Karpas-422 (cell line): ENCODE results near the gene KLF11. TPM values are rescaled to one million over a fixed set of nuclear protein-coding genes. Genes with fewer than 3 reads are reported as not detected.

Experiments
- DNase-seq: peaks from one replicate; pipeline ENCODE4 v3.0.0-alpha.2; 2015
- H2AFZ ChIP-seq: fragments of 200-600 bp; sonication (generic); 2 replicates; pipeline ENCODE4 v1.6.1; 2014; ENCODE audit warnings: antibody characterized with exemption, low read length, mixed read lengths
- H3K27ac ChIP-seq: fragments of 200-600 bp; sonication (generic); 2 replicates; pipeline ENCODE4 v1.5.1; 2014; ENCODE audit warnings: mild to moderate bottlenecking, low read length, moderate library complexity
- H3K27me3 ChIP-seq: fragments of 200-600 bp; sonication (generic); 2 replicates; pipeline ENCODE4 v1.6.1; 2014; ENCODE audit warnings: low read length, mixed read lengths
- H3K36me3 ChIP-seq: fragments of 200-600 bp; sonication (generic); 2 replicates; pipeline ENCODE4 v1.6.1; 2014; ENCODE audit warnings: low read length, mixed read lengths; ENCODE audit not compliant: insufficient read depth
- H3K4me1 ChIP-seq: fragments of 200-600 bp; sonication (generic); 2 replicates; pipeline ENCODE4 v1.6.1; 2014; ENCODE audit warnings: mild to moderate bottlenecking, low read length, mixed read lengths
- H3K4me2 ChIP-seq: fragments of 200-600 bp; sonication (generic); 2 replicates; pipeline ENCODE4 v1.6.1; 2014; ENCODE audit warnings: low read length, low read depth, mild to moderate bottlenecking; ENCODE audit not compliant: poor library complexity, severe bottlenecking
- H3K4me3 ChIP-seq: fragments of 200-600 bp; sonication (generic); 2 replicates; pipeline ENCODE4 v1.5.1; 2014; ENCODE audit warnings: mild to moderate bottlenecking, antibody characterized with exemption, low read length, mixed read lengths
- H3K79me2 ChIP-seq: fragments of 200-600 bp; sonication (generic); 2 replicates; pipeline ENCODE4 v1.6.1; 2014; ENCODE audit warnings: mild to moderate bottlenecking, low read length, mixed read lengths
- H3K9ac ChIP-seq: fragments of 200-600 bp; sonication (generic); 2 replicates; pipeline ENCODE4 v1.6.0; 2014; ENCODE audit warnings: low read length
- H3K9me2 ChIP-seq: fragments of 200-600 bp; sonication (generic), shearing (Covaris generic); replicated peaks from 2 replicates; pipeline ENCODE4 v1.6.0; 2014; ENCODE audit warnings: mild to moderate bottlenecking, low read length, moderate library complexity; ENCODE audit not compliant: insufficient read depth
- H3K9me3 ChIP-seq: fragments of 300-700, 200-600 bp; sonication (generic); 2 replicates; pipeline ENCODE4 v1.6.1; 2014; ENCODE audit warnings: low read length, mixed read lengths
- H4K20me1 ChIP-seq: fragments of 200-600 bp; sonication (generic); 2 replicates; pipeline ENCODE4 v1.6.1; 2014; ENCODE audit warnings: mild to moderate bottlenecking, antibody characterized with exemption, low read length, low read depth; ENCODE audit not compliant: insufficient read depth
- total RNA-seq: library from RNA; depleted of rRNA; stranded (reverse); fragments of >200 nt; shearing (Covaris generic); gene quantifications from 2 replicates; pipeline ENCODE4 v1.2.3, GENCODE V29; 2014; ENCODE audit warnings: low replicate concordance

KLF11 gene
- total RNA-seq, 1 experiment from 2014 or later, result not detected

DNA sequence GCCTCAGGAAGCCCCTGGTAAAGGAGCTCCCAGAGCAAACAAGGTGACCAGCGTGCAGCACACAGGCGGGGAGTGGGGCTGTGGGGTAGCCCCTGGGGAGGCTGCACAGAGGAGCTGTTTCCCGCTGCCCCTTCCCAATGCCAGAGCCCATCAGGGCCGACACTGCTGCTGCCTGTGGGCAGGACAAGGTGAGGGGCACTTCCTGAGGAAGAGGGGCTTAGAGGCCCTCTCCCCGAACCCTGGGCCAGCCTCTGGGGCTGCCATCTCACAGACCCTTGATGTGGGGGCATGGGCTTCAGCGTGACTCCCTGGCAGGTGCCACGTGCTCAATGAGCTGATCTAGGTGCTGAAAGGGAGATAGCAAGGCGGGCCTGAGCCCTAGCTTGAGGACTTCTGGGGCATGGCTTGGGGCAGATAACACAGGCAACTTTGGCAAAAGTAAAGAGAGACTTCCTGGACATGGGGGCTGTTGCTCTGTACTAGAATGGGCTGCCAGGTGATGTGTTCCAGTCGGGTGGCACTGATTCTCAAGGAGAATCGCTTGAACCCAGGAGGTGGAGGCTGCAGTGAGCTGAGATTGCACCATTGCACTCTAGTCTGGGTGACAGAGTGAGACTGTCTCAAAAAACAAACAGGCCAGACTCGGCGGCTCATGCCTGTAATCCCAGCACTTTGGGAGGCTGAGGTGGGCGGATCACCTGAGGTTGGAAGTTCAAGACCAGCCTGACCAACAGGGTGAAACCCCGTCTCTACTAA, 9.9 kb upstream of the KLF11 start:
- no peaks in the 10 kb centered on the region for H3K79me2 ChIP-seq
- H3K4me3 ChIP-seq, result no peak overlapping the region
- H3K4me2 ChIP-seq, result no peak overlapping the region

GRCh38 chr2:10034333-10035052, 8.9 kb upstream of the KLF11 start:
- no peak overlapping the region for H3K4me2 ChIP-seq

More for the DNA sequence above, 9.9 kb upstream of the KLF11 start:
- no peaks in the 10 kb centered on the region for H3K27me3 ChIP-seq
- H3K36me3 ChIP-seq, result no peaks in the 10 kb centered on the region
- H2AFZ ChIP-seq, result no peak overlapping the region
- H3K9ac ChIP-seq, result no peak overlapping the region
- no peak overlapping the region for H3K27ac ChIP-seq
- H3K9me3 ChIP-seq, result no peaks in the 10 kb centered on the region
- H4K20me1 ChIP-seq, result no peaks in the 10 kb centered on the region
- H3K9me2 ChIP-seq, result no peaks in the 10 kb centered on the region
- DNase-seq, result no peak
- no peaks in the 10 kb centered on the region for H3K4me1 ChIP-seq

DNA sequence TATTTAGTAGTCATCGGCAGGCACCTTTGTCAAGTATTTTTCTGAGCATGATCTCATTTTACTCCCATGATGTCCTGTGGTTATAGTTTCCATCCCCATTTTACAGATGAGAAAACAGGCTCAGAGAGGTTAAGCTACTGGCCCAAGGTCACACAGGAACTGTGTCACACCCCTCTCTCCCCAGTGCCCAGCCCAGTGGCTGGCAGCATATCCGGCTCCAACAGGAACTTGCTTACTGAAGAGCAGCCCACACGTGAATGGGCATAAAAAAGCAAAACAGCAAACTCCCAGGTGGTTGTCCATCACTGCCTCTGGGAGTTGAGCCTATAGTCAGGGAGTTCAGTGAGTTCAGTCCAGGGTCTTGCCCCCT, 8.3 kb upstream of the KLF11 start:
- no peaks in the 10 kb centered on the region for H3K9me3 ChIP-seq
- no peaks in the 10 kb centered on the region for H3K4me1 ChIP-seq
- no peak overlapping the region for H3K9ac ChIP-seq
- H3K36me3 ChIP-seq, result no peaks in the 10 kb centered on the region
- no peaks in the 10 kb centered on the region for H3K27me3 ChIP-seq
- no peaks in the 10 kb centered on the region for H3K9me2 ChIP-seq
- no peak overlapping the region for H3K4me2 ChIP-seq
- no peaks in the 10 kb centered on the region for H4K20me1 ChIP-seq
- H2AFZ ChIP-seq, result no peak overlapping the region
- H3K27ac ChIP-seq, result no peak overlapping the region
- H3K4me3 ChIP-seq, result no peak overlapping the region
- no peaks in the 10 kb centered on the region for H3K79me2 ChIP-seq
- no peak for DNase-seq

More at GRCh38 chr2:10034333-10035052, 8.9 kb upstream of the KLF11 start:
- Histone ChIP-seq H3K4me3 (no peak overlapping the region), H3K27ac (no peak overlapping the region), H3K36me3 (no peaks in the 10 kb centered on the region), H3K79me2 (no peaks in the 10 kb centered on the region), H2AFZ (no peak overlapping the region), H3K9me2 (no peaks in the 10 kb centered on the region), H3K9me3 (no peaks in the 10 kb centered on the region), H4K20me1 (no peaks in the 10 kb centered on the region), H3K4me1 (no peaks in the 10 kb centered on the region), H3K9ac (no peak overlapping the region), H3K27me3 (no peaks in the 10 kb centered on the region)
- no peak for DNase-seq

GRCh38 chr2:10035633-10036032, 7.7 kb upstream of the KLF11 start:
- Histone ChIP-seq H3K4me3 (no peak overlapping the region), H3K36me3 (no peaks in the 10 kb centered on the region), H3K27ac (no peak overlapping the region), H2AFZ (no peak overlapping the region), H3K27me3 (no peaks in the 10 kb centered on the region), H3K4me1 (no peaks in the 10 kb centered on the region), H3K4me2 (no peak overlapping the region), H3K9me2 (no peaks in the 10 kb centered on the region), H3K9me3 (no peaks in the 10 kb centered on the region), H3K9ac (no peak overlapping the region), H4K20me1 (no peaks in the 10 kb centered on the region), H3K79me2 (no peaks in the 10 kb centered on the region)
- DNase-seq, result no peak

- no peak overlapping the region for H3K4me2 ChIP-seq
- no peak overlapping the region for H2AFZ ChIP-seq
- H3K79me2 ChIP-seq, result no peaks in the 10 kb centered on the region
- no peaks in the 10 kb centered on the region for H4K20me1 ChIP-seq
- peak; percentile 51 for DNase-seq
- no peak overlapping the region for H3K4me3 ChIP-seq
- H3K27me3 ChIP-seq, result no peaks in the 10 kb centered on the region
- no peak overlapping the region for H3K9ac ChIP-seq
- no peaks in the 10 kb centered on the region for H3K9me3 ChIP-seq
- no peaks in the 10 kb centered on the region for H3K36me3 ChIP-seq
- no peak overlapping the region for H3K27ac ChIP-seq
- H3K9me2 ChIP-seq, result no peaks in the 10 kb centered on the region
- H3K4me1 ChIP-seq, result no peaks in the 10 kb centered on the region
Measured at GRCh38 chr2:10036095-10036884, 7.1 kb upstream of the KLF11 start.

DNA sequence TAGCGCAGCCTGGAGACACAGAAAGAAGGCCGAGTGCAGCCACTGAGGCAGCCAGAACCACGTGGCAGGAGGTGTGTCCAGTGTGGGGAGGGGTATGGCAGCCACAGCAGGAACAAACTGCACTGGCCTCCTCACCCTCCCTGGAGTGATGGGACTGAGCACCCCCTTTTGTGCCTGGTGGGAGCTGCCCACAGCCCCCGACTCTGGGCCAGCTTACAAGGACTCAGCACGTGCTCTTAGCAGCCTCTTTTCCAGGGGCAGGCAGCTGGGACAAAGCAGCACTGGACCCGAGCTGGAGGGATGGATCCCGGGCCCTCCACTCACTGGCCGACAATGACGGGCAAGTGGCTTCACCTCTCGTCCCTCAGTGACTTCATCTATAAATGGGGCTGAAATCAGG, 5.2 kb upstream of the KLF11 start:
- H3K4me1 ChIP-seq, result no peaks in the 10 kb centered on the region
- H3K9ac ChIP-seq, result no peak overlapping the region

DNA sequence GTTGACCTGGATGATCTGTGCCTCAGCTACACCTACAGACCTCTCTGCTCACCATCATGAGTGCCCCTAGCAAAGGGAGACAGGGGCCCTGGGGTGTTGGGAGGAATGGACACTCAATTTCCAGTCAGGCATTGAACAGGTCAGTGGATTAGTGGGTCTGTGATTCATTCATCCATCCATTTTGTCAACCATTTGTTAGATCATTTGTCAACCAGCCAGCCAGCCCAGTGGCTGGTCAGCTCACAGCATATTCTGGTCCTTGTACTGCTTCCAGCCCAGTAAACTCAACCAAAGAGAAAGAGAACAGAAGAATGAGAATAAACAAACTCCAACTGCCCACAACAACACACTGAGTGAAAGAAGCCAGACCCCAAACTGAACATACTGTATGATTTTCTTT, 4.6 kb upstream of the KLF11 start:
- no peak overlapping the region for H3K4me2 ChIP-seq
- H4K20me1 ChIP-seq, result no peaks in the 10 kb centered on the region
- no peaks in the 10 kb centered on the region for H3K79me2 ChIP-seq
- no peak overlapping the region for H3K4me3 ChIP-seq
- H3K9me2 ChIP-seq, result no peaks in the 10 kb centered on the region
- no peaks in the 10 kb centered on the region for H3K4me1 ChIP-seq
- DNase-seq, result no peak
- H3K27ac ChIP-seq, result no peak overlapping the region
- H2AFZ ChIP-seq, result no peak overlapping the region
- H3K9ac ChIP-seq, result no peak overlapping the region
- H3K36me3 ChIP-seq, result no peaks in the 10 kb centered on the region
- no peaks in the 10 kb centered on the region for H3K27me3 ChIP-seq
- H3K9me3 ChIP-seq, result no peaks in the 10 kb centered on the region

More for the DNA sequence above, 5.2 kb upstream of the KLF11 start:
- Histone ChIP-seq H3K79me2 (no peaks in the 10 kb centered on the region), H3K27ac (no peak overlapping the region), H3K4me2 (no peak overlapping the region), H4K20me1 (no peaks in the 10 kb centered on the region), H3K9me3 (no peaks in the 10 kb centered on the region), H3K4me3 (no peak overlapping the region), H2AFZ (no peak overlapping the region), H3K36me3 (no peaks in the 10 kb centered on the region), H3K27me3 (no peaks in the 10 kb centered on the region), H3K9me2 (no peaks in the 10 kb centered on the region)
- no peak for DNase-seq
